WTC11 (cell line): ENCODE measurements around the gene MTERF4. TPM values are rescaled to one million over a fixed set of nuclear protein-coding genes. Genes with fewer than 3 reads are reported as not detected.

Source experiments
- ATAC-seq: fragments of 200-7000 bp; cut with Tn5 transposase; 2 replicates; pipeline ENCODE4 v1.10.0; 2021; ENCODE audit warnings: mild to moderate bottlenecking, moderate library complexity
- CTCF ChIA-PET: fragments of 300-600 bp; sonication (Branson Sonifier 250); formaldehyde crosslinking; loops from one replicate; lab custom pipeline; 2021; ENCODE audit warnings: antibody characterized with exemption; lab: Charles Lee
- POLR2A ChIA-PET: fragments of 350-600 bp; sonication (Branson Sonifier 250); formaldehyde crosslinking; loops from one replicate; lab custom pipeline; 2021; ENCODE audit warnings: antibody characterized with exemption; lab: Charles Lee
- DNase-seq: peaks from one replicate; pipeline ENCODE4 v3.0.0; 2021; ENCODE audit warnings: low spot score
- H3K27ac Mint-ChIP-seq: 2 replicates; pipeline ENCODE4 v1.8.0; 2021; ENCODE audit warnings: mixed read lengths
- H3K27me3 Mint-ChIP-seq: 2 replicates; pipeline ENCODE4 v1.8.0; 2021; ENCODE audit warnings: low read depth, mild to moderate bottlenecking, moderate library complexity, mixed read lengths
- H3K36me3 Mint-ChIP-seq: 2 replicates; pipeline ENCODE4 v1.8.0; 2021; ENCODE audit warnings: mixed read lengths
- H3K4me1 Mint-ChIP-seq: 2 replicates; pipeline ENCODE4 v1.8.0; 2022; ENCODE audit warnings: mixed read lengths
- H3K4me3 Mint-ChIP-seq: 2 replicates; pipeline ENCODE4 v1.8.0; 2021; ENCODE audit warnings: mild to moderate bottlenecking, moderate library complexity, mixed read lengths
- H3K9me3 Mint-ChIP-seq: 2 replicates; pipeline ENCODE4 v1.8.0; 2021; ENCODE audit warnings: mixed read lengths
- AFF4 ChIP-seq: sonication (generic); formaldehyde crosslinking; IDR thresholded peaks from 2 replicates; pipeline ENCODE4 v1.8.1; 2023; ENCODE audit warnings: mild to moderate bottlenecking, missing genetic modification reagents, borderline replicate concordance
- ATF3 ChIP-seq: sonication (generic); formaldehyde crosslinking; conservative IDR thresholded peaks from 2 replicates; pipeline ENCODE4 v1.8.1; 2022; ENCODE audit warnings: mild to moderate bottlenecking, missing genetic modification reagents
- ATF6 ChIP-seq: sonication (generic); formaldehyde crosslinking; IDR thresholded peaks from 2 replicates; pipeline ENCODE4 v1.8.1; 2023; ENCODE audit warnings: mild to moderate bottlenecking, missing genetic modification reagents
- CREM ChIP-seq: sonication (generic); formaldehyde crosslinking; IDR thresholded peaks from 2 replicates; pipeline ENCODE4 v1.8.1; 2022; ENCODE audit warnings: mild to moderate bottlenecking, missing genetic modification reagents, moderate library complexity
- CTCF ChIP-seq: fragments of 200-600 bp; IDR thresholded peaks from 2 replicates; pipeline ENCODE4 v1.8.0; 2022; ENCODE audit warnings: antibody characterized with exemption
- ETV6 ChIP-seq: sonication (generic); formaldehyde crosslinking; IDR thresholded peaks from 2 replicates; pipeline ENCODE4 v1.8.1; 2022; ENCODE audit warnings: mild to moderate bottlenecking, missing genetic modification reagents
- FOXJ3 ChIP-seq: sonication (generic); formaldehyde crosslinking; IDR thresholded peaks from 2 replicates; pipeline ENCODE4 v1.9.0; 2021; ENCODE audit warnings: missing genetic modification reagents, mild to moderate bottlenecking, borderline replicate concordance
- GTF2I ChIP-seq: fragments of 250-450 bp; sonication (Bioruptor Pico); conservative IDR thresholded peaks from 2 replicates; pipeline ENCODE4 v1.4.0; 2021; ENCODE audit warnings: mild to moderate bottlenecking
- KAT7 ChIP-seq: sonication (generic); formaldehyde crosslinking; IDR thresholded peaks from 2 replicates; pipeline ENCODE4 v1.8.1; 2023; ENCODE audit warnings: missing genetic modification reagents, mild to moderate bottlenecking, borderline replicate concordance
- MLX ChIP-seq: sonication (generic); formaldehyde crosslinking; IDR thresholded peaks from 2 replicates; pipeline ENCODE4 v1.8.1; 2023; ENCODE audit warnings: mild to moderate bottlenecking, missing genetic modification reagents, moderate library complexity
- STAT6 ChIP-seq: sonication (generic); formaldehyde crosslinking; conservative IDR thresholded peaks from 2 replicates; pipeline ENCODE4 v1.8.1; 2023; ENCODE audit warnings: mild to moderate bottlenecking, low read depth, missing genetic modification reagents, moderate library complexity
- TCF7 ChIP-seq: sonication (generic); formaldehyde crosslinking; IDR thresholded peaks from 2 replicates; pipeline ENCODE4 v1.8.0; 2022; ENCODE audit warnings: mild to moderate bottlenecking, low read depth, missing genetic modification reagents, moderate library complexity
- USF1 ChIP-seq: sonication (generic); formaldehyde crosslinking; IDR thresholded peaks from 2 replicates; pipeline ENCODE4 v1.8.0; 2022; ENCODE audit warnings: mild to moderate bottlenecking, missing genetic modification reagents
- ZMAT4 ChIP-seq: fragments of 250-450 bp; sonication (Bioruptor Pico); IDR thresholded peaks from 2 replicates; pipeline ENCODE4 v1.9.0; 2021; ENCODE audit warnings: mild to moderate bottlenecking
- ZNF219 ChIP-seq: sonication (generic); formaldehyde crosslinking; IDR thresholded peaks from 2 replicates; pipeline ENCODE4 v1.8.0; 2023; ENCODE audit warnings: missing genetic modification reagents, mild to moderate bottlenecking, borderline replicate concordance
- ZNF423 ChIP-seq: fragments of 250-450 bp; sonication (Bioruptor Pico); IDR thresholded peaks from 2 replicates; pipeline ENCODE4 v2.1.2; 2022; ENCODE audit warnings: mild to moderate bottlenecking, moderate library complexity
- ZNF512 ChIP-seq: sonication (generic); formaldehyde crosslinking; IDR thresholded peaks from 2 replicates; pipeline ENCODE4 v1.8.1; 2022; ENCODE audit warnings: missing genetic modification reagents, borderline replicate concordance
- ZNF671 ChIP-seq: fragments of 250-450 bp; sonication (Bioruptor Pico); IDR thresholded peaks from 2 replicates; pipeline ENCODE4 v1.8.0; 2021; ENCODE audit warnings: mild to moderate bottlenecking
- total RNA-seq: library from RNA; stranded (reverse); gene quantifications from 3 replicates; pipeline ENCODE4 v1.2.3, GENCODE V29; 2021

MTERF4 gene
- total RNA-seq, 1 experiment from 2014 or later: 23.3 TPM

- TF ChIP-seq ZMAT4 (CRISPR knock-in tag) (no peak), ATF6 (CRISPR knock-in tag) (no peak), FOXJ3 (no peak), TCF7 (CRISPR knock-in tag) (no peak), ETV6 (CRISPR knock-in tag) (no peak), CTCF (no peak)
Observed at GRCh38 chr2:241087420-241088268, 14.4 kb downstream of the MTERF4 start (continued).

GRCh38 chr2:241084856-241085444 lies 17.1 kb downstream of the MTERF4 start:
- peaks cover 11% of the 10 kb centered on the region for H3K36me3 Mint-ChIP-seq
- CTCF ChIA-PET: no interaction called here
- no peaks in the 10 kb centered on the region for H3K9me3 Mint-ChIP-seq
- H3K4me3 Mint-ChIP-seq: no peak overlapping the region
- no peak overlapping the region for H3K27ac Mint-ChIP-seq
- no peak for ATAC-seq
- POLR2A ChIA-PET: no interaction called here
- no peaks in the 10 kb centered on the region for H3K27me3 Mint-ChIP-seq
- no peak for TF ChIP-seq AFF4 (CRISPR knock-in tag)
- no peak for TF ChIP-seq ETV6 (CRISPR knock-in tag)
- TF ChIP-seq USF1 (CRISPR knock-in tag): no peak
- TF ChIP-seq STAT6: no peak
- no peak for TF ChIP-seq CREM (CRISPR knock-in tag)
- no peak for TF ChIP-seq ZNF671 (CRISPR knock-in tag)
- TF ChIP-seq ZNF219: no peak
- no peak for TF ChIP-seq ATF3 (CRISPR knock-in tag)
- TF ChIP-seq MLX (CRISPR knock-in tag): no peak
- TF ChIP-seq ZNF512 (CRISPR knock-in tag): no peak
- no peak for TF ChIP-seq KAT7
- TF ChIP-seq ZNF423 (CRISPR knock-in tag): no peak
- TF ChIP-seq GTF2I (CRISPR knock-in tag): no peak
- peaks cover 5% of the 10 kb centered on the region; the same call in 1 of the 2 replicates for H3K4me1 Mint-ChIP-seq
- no peak for DNase-seq
